Fibroblast of skin of right biceps (primary cell): ENCODE results near the gene COL24A1.
"Not testable (repeated sequence)": the region's sequence is repeated elsewhere in the genome, so short reads cannot be mapped to it uniquely, and the experiment has no call there.

Experiments used
- DNase-seq: peaks from one replicate; pipeline ENCODE4 v3.0.0-alpha.2; 2013

Gene COL24A1

DNA sequence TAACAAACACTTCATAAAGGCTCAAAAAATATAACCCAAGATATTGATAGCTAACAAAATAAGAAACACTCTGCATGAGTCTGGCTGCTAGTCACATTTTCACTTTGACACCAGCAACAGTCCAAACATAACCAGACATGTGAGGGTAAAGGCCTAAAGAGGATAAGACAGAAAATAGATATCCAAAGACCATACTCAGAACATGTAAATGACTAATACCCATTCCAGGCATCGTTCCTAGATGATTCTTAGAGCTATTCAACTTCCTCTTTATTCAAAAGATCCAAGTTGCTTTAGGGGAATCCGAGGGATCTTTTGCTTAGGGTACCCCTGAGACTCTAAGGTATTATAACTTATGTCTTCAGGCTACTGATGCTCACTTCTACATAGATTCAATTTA, 5.1 kb downstream of the COL24A1 start:
- DNase-seq: peak; percentile 86

DNA sequence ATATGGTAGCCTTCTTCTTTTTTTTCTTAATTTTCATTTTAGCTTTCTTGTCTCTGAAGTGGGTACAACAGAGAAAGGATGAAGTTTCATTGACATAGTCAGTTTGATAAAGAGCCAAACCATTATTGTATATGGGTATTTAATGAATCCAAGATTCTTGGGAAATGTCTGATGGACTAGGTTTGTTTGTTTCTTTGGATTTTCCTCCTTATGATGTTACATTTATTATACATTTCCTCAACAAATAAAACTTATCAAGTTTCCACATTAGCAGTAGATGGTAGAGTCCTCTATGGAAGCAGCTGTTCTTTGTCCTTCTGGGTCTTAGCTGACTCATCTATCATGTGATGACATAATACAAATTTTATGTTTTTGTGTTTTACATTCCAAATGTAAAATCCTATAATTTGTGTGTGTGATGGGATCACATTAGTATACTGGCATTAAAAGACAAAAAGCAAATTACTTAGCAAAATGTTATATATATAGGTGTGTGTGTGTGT, 6.0 kb downstream of the COL24A1 start:
- DNase-seq: peak; percentile 52

DNA sequence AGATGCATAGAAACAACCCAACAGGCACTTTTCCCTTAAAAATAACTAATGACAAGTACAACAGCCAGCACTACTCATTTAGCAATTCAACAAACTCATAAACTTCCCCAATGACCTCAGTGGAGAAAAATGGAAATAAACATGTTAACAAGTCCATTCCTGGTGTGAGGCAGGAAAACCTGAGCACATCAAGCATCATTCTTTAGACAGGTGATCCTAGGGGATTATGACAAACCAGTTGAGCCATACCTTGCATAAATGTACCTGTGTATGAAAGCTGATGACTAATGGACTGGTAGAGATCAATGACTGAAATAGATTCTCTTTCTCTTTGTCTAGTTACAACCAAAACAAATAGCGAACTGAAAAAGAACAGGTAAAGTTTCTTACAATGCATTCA, 7.0 kb downstream of the COL24A1 start:
- DNase-seq: no peak

DNA sequence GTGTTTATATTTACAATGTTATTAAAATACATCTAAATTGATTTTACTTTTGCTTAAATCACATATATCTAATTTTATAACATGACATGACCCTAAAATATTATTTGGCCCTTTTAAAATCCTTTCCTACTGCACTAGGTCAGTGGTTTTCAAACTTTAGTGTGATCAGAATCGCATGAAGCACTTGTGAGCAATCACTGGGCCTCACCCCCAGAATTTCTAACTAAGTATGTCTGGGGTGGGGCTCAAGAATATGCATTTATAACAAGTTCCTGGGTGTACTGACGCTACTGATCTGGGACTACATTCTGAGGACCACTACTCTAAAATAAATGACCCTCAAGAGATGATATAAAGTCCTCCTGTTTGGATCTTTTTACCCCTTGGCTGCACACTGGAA, 8.8 kb downstream of the COL24A1 start:
- no peak for DNase-seq

DNA sequence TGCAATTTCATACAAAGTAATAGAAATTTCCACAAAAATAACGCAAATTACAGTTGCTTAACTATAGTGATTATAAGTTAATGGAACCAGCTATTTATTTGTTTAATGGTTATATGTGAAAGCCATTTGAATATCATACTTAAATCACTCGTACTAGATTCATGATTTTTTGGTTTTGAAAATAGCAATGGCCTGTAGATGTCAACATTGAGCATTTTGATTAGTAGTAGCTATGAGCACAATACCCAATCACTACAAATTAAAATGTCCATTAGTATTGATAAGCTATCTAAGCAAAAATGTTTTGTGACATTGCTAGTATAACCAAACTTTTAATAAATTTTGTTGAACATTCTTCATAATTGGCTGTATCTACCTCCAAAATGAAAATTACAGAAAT, 10.0 kb downstream of the COL24A1 start:
- no peak for DNase-seq

DNA sequence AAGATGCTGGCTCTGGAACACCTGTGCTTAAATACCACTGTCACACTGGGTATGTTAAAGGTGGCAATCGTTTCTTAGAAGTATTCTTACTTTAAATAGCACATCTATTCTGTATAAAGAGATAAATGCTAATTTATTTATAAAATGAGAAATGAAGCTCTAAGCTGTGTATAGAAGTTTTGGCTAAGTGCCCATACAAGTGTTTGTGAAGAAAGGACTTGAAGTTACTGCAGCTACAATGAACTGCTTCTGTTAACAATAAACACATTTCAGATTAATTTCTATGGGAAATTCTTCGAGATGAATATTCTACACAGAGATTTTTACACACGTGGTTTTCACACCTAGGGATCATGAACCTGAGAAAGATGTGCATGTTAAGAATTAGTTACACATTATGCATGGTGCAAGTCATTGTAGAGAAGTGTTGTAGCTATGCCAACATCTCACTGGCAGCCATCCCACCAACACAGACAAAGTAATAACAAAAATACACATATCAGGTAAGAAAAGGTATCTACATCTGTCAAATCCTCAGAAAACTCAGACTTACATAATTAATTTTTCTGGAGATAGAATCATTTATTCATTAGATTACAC, 16.2 kb downstream of the COL24A1 start:
- no peak for DNase-seq

DNA sequence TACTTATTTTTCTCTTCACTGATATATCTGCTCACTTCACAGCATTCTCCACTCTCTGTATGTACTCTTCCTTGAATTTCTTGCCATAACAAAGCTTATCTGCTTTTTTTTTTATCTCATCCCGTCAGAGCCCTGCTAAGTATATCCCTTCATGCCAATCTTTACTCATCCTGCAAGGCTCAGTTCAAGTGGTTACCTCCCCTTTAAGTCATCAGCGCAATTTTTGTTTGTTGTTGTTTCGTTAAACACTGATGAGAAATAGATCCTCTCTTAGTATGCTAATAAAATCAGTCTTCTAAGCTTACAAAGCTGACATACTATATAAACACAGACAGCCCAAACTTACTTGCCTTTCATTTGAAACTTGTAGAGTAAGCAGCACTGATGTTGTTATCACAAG, 17.8 kb downstream of the COL24A1 start:
- no peak for DNase-seq

DNA sequence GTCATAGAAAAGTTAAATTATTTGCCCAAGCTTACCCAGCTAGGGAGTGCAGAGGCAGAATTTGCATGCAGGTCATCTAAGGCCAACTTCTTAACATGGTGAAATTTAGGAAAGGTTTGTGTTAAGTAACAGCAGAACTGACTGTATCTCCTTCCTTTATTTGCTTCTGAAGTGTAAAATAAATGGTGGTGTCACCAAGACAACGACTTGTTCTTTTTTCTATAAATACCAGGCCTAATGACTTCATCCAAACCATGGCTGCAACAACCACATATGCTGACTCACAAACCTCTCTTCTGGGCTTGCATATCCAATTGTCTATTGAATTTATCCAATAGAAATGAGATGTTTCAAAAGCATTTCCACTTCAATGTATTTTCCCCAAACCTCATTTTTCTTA, 19.1 kb downstream of the COL24A1 start:
- peak; percentile 95 for DNase-seq

DNA sequence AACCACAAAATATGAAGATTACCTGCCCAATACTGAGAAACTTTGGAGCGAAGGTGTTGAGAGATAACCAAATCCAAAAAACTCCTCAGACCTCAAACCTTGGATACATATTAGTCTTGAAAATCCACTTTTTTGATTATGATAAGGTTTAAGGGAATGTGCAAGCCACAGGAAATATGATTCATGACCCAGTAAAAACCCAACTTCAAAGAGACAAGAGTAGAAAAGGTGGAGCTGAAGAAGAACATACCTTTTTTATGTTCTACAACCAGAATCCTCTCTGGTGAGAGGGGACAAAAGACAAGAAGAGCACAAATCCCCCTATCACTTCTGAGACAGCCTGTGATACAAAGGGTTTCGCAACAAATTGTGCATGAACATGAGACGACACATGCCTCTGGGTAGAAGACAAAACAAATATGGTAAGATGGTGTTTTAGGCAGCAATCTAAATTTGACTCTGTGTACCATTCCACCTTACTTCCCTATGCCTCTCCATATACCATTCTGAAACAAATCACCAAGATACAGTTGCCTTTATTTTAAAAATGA, 37.3 kb downstream of the COL24A1 start:
- no peak for DNase-seq

DNA sequence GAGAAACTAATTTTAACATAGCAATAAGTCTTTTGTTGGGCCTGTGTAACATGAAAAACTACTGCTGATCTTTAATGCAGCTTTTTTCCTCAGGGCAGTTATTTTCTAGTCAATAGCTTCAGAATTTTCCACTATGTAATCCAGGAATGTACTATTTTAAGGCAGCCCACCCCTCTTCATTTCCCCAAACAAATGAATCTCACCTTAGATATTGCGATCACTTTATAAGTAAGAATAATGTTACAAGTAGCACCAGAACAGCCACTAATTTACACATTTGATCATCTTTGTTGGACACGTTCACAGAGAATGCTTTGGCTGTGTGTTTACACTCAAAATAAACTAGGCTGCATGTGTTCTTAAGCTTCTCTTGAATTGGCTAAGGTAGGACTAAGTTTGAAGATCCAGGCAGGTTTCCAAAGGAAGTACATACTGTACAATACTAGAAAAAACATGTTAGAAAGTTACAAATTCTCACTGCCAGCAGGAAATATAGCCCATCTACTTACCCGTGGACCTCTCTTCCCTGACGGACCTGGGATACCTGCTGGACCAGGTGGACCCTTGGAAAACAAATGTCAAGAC, 41.7 kb downstream of the COL24A1 start:
- no peak for DNase-seq

DNA sequence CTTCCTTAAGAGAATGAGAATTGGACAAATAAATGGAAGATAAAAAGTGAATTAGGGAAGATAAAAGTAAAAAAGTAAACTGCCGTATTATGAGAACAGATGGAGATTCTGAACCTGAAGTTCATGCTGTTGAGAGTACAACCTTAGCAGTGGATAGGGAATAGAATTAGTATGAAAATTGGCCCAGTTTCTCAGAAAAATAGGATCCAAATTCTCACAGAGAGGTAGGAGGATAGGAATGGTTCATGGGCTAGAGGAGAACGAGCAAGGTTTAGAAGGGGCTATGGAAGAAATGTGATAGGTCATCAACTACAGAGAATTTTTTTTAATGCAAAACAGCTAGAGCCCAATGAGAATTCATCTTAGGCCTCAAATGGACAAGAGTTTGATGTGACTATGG, 42.3 kb downstream of the COL24A1 start:
- DNase-seq: no peak

DNA sequence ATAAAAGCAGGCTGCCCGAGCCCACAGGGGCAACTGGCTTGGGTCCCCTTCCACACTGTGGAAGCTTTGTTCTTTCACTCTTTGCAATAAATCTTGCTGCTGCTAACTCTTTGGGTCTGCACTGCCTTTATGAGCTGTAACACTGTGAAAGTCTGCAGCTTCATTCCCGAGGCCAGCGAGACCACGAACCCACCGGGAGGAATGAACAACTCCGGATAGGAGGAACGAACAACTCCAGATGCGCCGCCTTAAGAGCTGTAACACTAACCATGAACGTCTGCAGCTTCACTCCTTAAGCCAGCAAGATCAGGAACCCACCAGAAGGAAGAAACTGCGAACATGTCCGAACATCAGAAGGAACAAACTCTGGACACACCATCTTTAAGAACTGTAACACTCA, 45.0 kb downstream of the COL24A1 start:
- DNase-seq: not testable (repeated sequence)

DNA sequence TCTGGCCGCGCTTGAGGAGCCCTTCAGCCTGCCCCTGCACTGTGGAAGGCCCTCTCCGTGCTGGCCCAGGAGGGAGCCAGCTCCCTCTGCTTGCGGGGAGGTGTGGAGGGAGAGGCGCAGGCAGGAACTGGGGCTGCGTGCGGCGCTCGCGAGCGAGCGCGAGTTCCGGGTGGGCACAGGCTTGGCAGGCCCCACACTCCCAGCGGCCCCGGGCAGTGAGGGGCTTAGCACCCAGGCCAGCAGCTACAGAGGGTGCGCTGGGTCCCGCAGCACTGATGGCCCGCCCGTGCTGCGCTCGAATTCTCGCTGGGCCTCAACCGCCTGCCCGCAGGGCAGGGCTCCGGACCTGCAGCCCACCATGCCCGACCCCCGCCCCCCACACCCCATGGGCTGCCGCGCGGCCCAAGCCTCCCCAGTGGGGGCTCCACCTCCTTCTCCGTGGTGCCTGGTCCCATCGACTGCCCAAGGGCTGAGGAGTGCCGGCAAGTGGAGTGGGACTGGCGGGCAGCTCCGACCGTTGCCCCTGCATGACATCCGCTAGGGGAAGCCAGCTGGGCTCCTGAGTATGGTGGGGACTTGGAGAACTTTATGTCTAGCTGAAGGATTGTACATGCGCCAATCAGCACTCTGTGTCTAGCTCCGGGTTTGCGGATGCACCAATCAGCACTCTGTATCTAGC, 46.0 kb downstream of the COL24A1 start:
- no peak for DNase-seq

DNA sequence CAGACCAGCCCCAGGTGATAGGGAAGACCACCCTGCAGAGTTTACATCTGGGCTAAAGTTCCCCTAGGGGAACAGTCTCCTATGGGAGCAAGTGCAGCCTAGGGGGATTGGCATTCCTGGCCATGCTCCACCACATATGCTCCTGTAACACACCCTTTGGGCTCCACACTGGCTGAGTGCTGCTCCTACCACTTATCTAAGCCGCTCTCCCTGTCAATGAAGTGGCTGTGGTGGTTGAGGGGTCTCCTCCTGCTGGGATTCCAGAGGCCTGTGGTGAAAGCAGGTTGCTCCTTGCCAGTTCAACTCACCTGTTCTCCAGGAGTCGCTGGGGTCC, 51.1 kb downstream of the COL24A1 start:
- no peak for DNase-seq

DNA sequence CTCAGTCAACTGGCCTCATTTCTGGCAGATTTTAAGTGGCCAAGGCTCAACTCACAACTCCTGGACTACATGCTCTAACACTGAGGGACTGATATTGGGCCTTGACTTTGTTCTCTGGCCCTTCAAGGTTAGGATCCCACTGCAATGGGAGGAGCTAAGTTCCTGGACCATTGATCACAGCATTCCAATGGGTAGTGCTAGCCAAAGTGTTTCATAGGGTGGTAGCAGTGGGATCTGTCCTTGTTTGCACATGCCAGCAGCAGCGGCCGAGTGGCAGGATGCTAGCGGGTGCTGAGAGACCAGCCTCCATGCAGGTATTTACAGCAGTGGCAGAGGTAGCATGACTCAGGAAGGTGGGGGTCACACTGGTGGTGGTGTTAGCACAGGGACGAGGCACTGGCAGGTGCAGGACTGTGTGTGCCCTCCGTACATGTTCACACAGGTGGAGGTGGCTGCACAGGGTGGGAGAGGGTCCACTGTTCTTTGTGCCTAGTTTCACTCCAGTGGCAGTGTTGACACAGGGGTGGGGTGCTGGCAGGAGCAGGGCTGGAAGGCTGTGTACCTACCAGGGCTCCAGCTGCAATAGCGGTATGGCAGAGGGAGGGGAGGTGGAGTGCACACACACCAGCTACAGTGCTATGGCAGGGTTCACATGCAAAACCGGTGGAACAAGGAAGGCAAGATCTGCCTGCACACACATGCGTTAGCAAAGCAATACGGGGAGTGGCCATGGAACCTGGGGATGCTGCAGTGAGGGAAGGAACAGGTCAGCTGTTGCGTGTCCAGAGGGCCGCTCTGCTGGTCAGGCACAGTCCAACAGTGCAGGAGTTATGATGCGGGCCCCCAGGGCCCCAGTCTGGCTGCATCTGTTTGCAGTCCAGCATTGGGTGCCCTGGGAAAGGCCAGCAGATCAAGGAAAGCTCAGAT, 51.7 kb downstream of the COL24A1 start:
- no peak for DNase-seq

DNA sequence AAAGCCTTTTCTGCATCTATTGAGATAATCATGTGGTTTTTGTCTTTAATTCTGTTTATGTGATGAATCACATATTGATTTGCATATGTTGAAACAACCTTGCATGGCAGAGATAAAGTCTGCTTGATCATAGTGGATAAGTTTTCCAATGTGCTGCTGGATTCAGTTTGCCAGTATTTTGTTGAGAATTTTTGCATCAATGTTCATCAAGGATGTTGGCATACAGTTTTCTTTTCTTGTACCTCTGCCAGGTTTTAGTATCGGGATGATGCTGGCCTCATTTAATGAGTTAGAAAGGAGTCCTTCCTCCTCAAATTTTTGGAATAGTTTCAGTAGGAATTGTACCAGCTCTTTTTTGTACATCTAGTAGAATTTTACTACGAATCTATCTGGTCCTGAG, 55.0 kb downstream of the COL24A1 start:
- no peak for DNase-seq

DNA sequence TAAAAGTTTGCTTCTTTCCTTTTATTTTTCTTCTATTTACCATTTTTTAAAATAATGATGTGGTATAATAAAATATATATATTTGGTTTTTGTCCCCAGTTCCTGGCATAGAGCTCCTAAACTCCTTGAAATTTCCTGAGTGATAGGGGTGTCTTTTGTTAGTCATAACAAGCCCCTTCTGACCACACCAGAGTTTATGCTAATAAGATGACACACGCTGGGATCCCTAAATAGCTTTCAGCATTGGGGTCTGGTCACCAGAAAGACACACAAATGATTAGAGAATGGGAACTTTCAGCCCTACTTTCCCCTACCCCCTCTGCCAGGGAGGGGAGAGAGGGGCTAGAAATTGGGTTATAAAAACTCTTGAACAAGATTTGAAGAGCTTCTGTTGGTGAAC, 56.2 kb downstream of the COL24A1 start:
- no peak for DNase-seq

DNA sequence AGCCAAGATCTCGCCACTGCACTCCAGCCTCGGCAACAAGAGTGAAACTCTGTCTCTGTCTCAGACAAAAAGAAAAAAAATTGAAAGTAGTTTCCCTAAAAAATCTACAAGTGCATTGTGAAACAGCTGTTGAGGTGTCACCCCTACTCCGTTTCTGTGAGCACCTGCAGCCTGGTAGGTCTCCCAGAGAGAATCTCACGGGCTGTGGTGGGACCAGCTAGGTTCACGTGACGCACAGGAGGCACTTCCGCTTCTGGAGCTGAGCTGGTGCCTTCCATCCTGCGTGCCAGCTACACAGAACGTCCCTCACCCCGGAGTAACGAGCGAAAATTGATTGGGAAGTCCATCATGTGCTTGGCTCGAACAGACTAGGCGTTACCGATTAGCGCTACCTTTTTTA, 66.8 kb downstream of the COL24A1 start:
- no peak for DNase-seq

DNA sequence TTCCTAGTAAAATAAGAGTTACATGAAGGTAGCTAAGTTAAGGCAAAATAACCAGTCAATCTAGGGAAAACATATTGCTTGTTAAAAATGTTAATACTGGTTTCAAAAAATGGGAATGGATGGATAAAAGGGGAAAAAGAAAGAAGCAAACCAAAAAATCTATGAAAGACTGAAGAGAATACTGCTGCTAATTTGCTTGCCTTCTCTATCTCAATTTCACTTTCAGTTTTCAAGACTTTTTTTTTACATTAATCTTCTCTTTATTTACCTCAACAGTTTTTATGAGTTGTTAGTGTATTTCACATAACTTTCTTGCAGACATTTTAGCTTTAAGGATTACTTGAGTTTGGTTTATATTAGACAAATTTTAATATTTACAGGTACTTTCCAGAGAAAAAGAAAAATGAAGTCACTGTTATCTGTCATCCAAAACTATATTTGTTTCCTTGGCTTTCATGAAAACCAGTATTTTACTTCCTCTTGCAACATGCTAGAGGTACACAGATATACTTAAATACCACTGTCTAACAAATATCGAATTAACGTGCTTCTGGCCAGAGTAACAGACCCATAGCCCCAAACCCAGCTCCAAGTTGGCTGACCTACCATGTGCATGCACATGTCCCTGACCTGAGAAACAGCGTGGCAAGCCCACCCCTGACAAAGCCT, 70.7 kb downstream of the COL24A1 start:
- no peak for DNase-seq

DNA sequence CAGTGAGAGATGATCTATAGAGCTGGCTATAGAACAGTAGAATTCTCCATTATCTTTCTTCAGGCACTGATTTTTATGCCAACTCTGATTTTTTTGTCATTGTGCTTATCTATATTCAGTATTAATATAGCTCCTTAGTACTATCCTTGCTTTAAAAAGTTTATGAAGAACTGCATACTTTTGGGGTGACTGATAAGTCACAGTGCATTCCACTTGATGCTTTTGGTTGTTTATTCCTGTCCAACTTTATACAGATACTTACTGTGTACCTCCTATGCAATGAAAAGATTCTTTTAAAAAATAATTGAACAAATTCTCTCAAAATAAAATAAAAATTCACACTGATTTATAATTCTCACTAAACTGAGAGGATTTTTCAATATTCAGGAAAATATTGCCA, 71.6 kb downstream of the COL24A1 start:
- DNase-seq: peak; percentile 30

DNA sequence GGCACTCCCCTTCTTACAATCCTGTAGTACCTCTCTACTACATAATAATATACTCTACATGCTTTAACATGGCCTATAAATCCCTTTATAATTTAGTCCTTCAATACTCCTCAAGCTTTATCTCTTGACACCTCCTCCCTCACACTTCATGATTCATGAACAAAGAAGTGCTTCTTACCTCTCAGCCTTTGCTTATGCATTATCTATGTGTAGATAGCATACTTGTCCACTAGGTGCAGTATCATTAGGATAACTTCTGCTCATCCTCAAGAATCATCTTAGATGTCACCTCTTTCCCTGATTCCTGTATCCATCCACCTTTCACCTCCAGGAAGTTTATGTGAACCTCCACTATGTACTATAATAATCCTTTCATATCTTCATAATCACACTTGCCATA, 74.4 kb downstream of the COL24A1 start:
- DNase-seq: no peak

DNA sequence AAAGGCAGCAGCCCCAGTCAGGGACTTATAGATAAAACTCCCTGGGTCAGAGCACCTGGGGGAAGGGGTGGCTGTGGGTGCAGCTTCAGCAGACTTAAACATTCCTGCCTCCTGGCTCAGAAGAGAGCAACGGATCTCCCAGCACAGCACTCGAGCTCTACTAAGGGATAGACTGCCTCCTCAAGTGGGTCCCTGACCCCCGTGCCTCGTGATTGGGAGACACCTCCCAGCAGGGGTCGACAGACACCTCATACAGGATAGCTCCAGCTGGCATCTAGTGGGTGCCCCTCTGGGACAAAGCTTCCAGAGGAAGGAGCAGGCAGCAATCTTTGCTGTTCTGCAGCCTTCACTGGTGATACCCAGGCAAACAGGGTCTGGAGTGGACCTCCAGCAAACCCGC, 84.1 kb downstream of the COL24A1 start:
- DNase-seq: not testable (repeated sequence)

DNA sequence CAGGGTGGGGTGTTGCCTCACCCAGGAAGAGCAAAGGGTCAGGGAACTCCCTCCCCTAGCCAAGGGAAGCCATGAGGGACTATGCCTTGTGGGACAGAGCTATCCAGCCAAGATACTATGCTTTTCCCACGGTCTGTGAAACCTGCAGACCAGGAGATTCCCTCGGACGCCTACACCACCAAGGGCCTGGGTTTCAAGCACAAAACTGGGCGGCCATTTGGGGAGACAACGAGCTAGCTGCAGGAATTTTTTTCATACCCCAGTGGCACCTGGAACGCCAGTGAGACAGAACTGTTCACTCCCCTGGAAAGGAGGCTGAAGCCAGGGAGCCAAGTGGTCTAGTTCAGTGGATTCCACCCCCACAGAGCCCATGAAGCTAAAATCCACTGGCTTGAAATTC, 84.7 kb downstream of the COL24A1 start:
- DNase-seq: not testable (repeated sequence)
